GM21576 (cell line): ENCODE data around the gene TRIP12.
"Not testable (repeated sequence)": the region's sequence is repeated elsewhere in the genome, so short reads cannot be mapped to it uniquely, and the experiment has no call there.

Experiments used
- ATAC-seq: cut with Tn5 transposase; IDR thresholded peaks from one replicate; pipeline ENCODE4 v1.9.1; 2021; ENCODE audit warnings: mild to moderate bottlenecking, moderate library complexity; ENCODE audit not compliant: unreplicated experiment

The TRIP12 gene

DNA sequence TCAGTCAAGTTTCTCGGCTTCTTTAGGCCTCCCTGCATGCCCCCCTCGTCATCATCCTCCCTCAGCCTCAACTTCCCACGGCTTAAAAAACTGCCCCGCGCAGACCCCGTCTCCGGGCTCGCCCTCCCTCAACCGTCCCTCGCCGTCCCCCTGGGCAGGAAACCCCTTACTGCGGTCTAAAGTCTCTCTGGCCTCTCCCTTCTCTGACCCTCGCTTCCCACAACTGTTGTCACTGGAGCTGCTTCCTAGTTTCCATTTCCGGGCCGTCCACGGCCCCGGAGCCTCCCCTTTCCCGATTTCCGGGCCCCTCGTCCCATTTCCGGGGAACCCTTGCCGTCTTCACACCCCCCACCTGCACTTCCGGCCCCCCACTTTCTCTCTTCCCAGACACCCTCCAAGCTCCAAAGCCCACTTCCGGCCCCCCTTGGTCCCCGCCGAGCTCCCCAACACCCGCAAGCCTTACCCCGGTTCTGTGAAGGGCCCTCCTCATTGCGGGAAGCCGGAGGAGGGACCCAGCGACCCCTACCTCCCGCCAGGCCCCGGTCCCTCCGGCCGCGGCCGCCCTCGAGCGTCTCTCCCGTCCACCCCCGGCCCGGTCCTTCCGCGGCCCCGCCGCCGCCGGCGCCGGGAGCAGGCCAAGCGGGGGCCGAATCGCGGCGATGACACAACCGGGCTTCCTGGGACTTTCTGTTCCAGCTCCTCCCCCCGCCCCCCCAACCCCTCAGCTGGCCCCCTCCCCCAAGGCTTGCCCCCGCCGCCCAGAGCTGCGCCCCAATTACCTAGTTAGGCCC, 513 bp downstream of the TRIP12 start:
- ATAC-seq, result peak; percentile 17

DNA sequence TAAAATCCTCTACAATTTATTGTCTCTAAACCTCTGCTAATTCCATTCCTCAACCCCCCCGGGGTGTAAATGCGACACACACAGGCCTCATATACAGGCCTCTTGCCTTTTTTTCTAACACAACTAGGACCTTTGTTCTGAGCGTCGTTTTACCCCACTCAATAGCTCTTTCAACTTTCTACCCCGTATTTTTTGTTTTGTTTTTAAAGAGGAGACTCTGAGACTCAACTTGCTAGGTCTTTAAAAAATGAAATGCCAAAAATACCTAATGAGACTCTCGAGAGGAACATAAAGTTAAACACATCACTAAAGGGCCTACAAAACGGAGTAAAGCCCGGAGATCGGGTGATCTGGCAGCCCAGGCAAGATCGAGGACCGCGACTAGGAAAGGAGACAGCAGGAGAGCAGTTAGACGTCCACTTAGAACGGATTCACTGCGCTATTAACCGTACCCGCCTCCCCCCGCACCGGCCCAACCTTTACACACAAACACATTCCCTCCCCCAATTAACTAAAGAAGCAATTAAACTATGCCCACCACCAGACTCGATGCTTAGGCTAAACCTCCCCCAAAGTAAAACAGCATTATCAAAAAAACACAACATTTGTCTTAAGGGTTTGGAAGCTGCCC, 1.7 kb downstream of the TRIP12 start:
- no peak for ATAC-seq

DNA sequence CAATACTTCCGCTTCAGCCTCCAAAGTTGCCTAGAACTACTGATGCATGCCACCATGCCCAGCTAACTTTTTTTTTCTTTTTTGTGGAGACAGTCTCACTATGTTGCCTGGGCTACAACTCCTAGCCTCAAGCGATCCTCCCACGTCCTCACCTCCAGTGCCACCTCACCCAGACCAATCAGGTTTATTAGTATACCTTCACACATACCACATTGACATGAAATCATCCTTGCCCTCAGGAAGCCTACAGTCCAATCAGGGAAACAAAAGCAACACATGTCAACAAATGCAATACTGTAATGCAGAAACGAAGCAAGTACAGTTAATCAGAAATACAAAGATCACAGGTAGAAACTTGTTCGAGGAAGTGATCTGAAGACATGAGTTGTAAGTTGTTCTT, 4.0 kb downstream of the TRIP12 start:
- ATAC-seq, result no peak

DNA sequence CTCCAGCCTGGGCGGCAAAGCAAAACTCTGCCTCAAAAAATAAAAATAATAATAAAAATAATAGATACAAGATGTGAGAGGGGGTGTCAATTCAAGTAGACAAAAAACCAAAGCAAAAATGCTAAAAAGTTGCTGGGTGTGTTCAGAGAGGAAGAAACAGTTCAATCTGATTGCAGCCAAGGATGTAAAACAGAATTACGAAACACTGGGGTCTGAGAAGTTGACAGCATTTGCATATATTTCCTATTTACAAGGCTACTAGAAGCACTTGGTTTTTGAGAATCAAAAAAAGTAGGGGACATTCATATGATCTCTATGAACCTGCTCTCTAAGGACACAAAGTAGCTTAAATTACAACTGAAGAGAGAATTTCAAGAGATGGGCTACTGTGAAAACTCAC, 7.6 kb downstream of the TRIP12 start:
- no peak for ATAC-seq

DNA sequence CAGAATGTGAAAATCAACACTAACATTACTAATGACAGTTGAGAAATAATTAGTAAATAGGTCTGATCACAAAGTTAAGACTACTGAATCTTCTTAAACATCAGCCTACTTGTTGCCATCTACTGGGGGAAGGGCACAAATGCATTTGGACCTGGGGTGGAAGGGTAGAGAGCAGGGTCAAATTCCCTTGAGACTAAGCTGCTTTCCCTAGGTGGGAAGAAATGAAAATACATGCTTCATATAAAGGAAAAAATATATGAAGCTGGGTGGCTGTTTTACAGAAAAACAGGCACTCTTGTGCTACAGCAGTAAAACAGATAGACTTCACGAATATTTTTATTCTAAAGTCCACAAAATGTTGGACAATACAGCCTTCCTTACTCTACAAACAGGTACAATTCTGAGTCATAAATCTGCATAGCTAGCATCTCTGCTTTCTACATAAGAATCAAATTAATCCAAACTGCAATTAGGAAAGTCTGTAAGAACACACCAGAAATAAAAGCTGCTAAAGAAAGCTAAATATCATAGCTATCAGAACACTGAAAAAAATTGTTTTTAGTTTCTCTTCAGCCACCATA, 10.9 kb downstream of the TRIP12 start:
- ATAC-seq, result peak; percentile 73

DNA sequence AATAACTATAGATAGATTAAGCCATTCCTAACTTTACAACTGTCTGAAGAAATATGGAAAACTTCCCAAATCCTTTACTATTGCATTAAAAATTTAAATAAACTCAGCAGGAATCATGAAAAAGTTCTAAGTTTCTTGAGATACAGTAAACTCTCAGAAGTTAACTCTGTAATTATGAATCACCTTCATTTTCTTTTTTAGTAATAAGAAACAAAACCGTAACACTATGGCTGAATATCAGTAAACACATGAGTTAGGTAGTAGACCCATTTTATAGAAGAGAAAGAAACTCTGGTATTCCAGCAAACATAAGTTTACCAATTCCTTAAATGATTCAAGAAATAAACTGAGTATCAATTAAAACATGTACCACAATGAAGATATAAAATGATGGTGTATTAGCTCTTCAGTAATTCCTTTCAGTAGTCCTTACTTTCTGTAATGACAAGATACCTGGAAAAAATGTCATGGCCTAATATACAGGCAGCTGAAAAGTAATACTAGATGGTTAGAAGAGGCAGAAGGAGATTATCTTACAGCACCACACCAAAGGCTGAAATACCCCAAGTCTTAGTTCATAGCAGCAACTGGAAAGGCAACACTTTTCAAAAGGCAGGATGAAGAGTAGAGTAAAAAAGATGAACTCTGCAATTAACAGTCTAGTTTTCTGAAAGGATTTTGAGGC, 11.5 kb downstream of the TRIP12 start:
- peak; percentile 10 for ATAC-seq

DNA sequence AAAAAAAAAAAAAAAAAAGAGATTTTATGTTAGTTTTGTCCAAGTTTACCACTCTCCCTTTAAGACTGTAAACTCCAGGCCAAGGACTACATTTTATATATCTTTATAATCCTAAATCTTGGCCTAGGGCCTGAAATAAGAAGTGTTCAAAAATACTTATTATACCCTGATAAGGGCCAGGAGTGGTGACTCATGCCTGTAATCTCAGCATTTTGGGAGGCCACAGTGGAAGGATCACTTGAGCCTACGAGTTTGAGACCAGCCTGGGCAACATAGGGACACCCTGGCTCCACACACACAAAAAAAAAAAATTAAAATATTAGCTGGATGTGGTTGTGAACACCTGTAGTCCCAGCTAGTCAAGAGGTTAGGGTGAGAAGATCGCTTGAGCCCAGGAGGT, 12.7 kb downstream of the TRIP12 start:
- no peak for ATAC-seq

DNA sequence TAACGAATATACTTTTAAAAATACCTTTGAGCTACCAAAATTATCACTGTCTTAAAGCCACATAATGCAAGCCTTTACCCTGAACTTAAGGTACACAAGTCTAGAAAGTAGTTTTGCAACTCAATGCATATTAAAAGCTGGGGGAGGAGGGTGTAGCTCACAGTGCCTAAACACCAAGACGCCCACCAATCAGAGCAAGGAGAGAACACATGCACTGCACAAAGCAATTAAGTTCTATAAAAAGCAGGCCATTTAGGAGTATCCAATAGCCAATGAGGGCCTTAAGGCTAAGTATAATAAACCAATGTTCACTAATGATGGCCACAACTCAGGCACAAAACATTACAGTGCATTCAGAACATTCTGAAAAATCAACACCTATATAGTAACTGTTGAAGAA, 16.2 kb downstream of the TRIP12 start:
- no peak for ATAC-seq

DNA sequence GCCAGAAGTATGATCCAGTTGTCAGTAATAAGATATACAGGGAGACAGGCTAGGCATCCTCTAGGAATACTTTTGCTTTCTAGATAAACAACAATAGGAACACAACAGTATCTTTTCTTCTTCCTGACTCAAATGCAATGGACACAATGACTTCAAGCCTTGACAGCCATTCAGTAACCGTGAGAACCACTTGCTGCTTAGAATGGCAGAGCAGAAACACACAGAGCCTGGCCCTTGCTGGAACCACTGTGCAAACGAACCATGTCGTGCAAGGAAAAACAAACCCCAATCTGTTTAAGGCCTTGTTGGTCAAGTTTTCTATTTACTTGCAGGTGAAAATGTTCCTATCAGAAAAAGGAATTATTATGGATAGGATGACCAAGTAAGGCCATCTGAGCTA, 18.8 kb downstream of the TRIP12 start:
- no peak for ATAC-seq

DNA sequence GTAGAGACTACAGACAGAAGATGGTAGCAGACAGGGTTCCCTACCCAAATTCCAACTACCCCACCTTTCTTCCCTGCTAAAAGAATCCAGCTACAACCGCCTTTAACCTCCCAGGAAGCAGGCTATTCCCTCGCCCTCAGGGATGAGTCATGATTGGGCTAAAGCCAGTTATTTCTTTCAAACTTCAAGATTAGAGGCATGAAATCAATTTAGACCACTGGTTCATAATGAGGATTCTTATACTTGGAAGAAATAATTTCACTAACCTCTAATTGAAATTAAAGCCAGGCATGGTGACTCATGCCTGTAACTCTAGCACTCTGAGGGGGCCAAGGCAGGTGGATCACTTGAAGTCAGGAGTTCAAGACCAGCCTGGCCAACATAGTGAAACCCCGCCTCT, 20.0 kb downstream of the TRIP12 start:
- no peak for ATAC-seq

DNA sequence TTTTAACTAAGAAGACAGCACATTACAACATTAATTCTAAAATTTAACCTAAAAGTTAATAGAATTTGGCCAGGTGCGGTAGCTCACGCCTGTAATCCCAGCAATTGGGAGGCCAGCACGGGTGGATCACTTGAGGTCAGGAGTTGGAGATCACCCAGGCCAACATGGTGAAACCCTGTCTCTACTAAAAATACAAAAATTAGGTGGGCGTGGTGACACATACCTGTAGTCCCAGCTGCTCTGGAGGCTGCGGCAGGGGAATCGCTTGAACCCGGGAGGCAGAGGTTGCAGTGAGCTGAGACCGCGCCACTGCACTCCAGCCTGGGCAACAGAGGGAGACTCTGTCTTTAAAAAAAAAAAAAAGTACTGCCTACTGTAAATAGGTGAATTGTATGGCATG, 21.3 kb downstream of the TRIP12 start:
- ATAC-seq, result not testable (repeated sequence)

DNA sequence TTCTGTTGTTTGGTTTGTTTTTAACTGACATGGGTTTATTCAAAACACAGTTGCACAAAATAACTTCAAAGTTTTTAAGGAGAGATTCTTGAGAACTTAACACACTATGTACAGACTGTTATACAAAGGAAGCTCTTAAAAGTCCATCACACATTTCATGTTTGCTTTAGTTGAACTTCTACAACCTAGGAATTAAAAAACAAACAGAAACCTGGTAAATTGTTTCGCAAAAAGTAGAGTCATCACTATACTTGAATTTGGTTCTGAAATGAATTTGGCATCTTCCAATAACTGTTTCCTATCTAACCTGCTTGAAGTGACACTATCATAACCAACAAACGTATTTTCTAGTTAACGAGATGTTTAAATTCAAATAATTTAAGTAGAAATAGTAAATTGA, 21.8 kb downstream of the TRIP12 start:
- no peak for ATAC-seq

DNA sequence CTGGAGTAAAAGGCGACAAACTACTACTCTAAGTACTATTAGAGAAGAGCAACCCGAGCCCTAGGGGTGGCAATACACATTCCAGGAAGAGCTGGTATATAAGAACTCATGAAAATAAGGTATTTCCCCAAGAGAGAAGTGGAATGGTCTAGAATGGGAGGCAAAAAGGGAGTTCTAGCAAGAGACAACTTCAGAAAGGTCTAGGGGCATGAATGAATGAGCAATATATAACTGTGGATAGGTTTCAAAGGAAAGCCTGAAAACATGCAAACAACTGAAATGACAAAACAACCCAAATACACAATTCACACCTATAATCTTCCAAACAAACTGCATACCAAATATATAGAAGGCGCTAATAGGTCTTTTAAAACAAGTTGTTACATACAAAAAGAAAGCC, 22.2 kb downstream of the TRIP12 start:
- ATAC-seq, result no peak

DNA sequence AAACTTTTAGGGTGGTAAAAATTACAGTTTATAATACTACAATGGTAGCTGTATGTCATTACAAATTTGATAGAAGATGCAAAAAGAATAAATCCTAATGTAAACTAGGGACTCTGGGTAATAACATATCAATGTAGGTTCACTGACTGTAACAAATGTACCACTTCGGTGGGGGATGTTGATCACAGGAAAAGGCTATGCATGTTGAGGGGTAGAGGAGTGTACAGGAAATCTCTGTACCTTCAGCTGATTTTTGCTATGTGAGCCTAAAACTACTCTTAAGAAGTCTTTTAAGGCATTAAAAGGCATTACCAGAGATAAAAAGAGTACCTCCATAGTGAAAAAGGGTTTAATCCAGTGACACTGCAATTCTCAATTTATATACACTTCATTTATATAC, 25.0 kb downstream of the TRIP12 start:
- no peak for ATAC-seq

DNA sequence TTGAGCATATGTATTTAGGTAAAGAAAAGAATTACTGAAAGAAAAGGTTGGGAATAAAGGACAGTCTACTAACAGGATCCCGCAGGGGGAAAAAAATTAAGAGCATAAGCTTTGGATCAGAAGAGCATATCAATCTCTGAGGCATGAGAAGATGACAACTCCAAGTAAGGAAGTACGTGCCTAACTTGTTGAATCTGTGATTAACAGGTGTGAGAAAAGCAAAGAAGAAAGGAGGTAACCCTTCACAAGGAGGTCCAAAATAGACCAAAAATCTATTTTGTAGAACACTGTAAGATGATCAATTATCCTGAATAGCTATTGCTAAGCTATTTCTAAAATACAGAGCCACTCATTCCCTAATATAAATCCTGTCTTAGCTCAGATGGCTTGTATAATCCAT, 32.8 kb downstream of the TRIP12 start:
- no peak for ATAC-seq

DNA sequence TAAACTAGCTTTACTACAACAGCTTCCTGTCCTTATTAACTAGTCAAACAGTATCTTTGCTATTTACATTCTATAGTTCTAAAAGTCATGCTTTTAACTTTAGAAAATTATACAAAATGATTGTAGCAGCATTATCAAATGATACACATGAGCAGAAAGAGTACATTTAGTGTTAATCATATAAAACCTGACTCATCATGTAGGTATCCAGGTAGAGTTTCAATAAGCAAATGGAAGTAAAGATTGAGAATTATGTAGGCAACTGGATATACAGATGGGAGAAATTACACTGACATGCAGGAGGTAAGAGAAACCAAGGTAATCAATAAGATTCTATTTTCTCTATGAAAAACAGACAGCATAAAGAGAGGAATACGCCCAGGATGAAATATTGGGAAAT, 33.8 kb downstream of the TRIP12 start:
- no peak for ATAC-seq

DNA sequence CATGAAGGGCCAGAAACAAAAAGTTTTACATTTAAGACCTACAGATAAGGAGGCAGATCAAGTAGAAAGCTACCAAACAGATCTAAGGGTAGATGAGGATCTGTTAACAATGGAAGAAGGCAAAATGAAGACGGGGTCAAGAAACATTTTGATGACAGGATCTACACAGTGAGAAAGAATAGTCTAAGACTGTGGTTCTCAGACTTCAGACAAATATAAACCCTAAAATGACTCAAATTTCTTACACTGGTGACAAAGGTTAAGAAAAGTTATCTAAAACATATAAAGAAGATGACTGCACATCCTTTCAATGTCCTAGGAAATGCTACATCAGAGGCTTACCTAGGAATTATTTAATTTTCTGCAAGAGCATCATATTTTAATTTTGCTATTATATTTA, 34.4 kb downstream of the TRIP12 start:
- no peak for ATAC-seq

DNA sequence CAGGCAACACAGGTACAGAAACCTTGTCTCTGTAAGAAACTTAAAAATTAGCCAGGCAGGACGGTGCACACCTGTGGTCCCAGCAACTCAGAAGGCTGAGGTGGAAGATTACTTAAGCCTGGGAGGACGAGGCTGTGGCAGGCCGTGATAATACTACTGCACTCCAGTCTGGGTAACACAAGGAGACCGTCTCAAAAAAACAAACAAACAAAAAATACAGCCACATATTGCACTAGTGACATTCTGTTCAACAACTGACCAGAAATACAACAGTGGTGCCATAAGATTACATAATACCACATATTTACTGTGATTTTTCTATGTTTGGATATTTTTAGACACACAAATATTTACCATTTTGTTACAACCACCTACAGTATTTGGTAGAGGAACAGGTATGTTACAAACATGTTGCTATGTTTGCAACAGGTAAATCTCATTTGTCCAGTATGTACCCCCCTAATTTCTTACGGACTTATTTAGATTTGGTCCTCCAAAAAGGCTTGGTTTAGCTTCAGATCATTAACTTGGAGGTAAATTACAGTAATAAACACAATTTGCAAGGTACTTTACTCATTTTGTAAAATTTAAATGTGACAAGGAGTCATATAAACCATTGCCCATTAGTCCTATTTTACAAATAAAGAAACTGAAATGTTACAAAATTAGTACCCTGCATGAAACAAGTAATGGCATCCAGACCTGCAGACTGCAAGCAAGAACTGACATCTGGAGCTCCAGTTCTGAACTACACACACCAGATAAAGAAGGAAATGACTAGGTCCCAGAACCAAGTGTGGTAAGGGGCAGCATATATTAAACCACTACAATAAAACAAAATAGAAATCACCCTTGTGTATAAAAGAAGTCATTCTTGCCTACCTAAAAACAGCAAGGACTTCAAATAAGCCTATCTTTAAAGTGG, 36.8 kb downstream of the TRIP12 start:
- peak; percentile 80 for ATAC-seq

DNA sequence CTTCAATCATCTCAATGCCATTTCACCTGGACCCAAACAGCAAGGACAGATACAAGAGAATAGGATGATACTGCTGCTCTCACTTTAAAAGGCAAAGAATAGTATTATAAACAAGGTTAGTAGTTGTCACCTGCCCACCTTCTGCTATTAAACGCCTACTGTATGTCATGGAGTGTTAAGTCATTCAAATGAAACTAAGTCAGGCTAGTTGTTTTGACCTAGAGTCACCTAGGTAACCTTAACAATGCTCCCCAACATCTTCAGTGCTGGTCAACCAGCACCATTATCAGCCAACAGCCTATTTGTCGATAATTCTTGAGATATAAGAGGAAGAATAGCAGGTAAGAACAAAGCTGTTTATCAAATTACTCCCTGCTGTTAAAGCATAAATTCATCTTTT, 39.2 kb downstream of the TRIP12 start:
- ATAC-seq, result no peak

DNA sequence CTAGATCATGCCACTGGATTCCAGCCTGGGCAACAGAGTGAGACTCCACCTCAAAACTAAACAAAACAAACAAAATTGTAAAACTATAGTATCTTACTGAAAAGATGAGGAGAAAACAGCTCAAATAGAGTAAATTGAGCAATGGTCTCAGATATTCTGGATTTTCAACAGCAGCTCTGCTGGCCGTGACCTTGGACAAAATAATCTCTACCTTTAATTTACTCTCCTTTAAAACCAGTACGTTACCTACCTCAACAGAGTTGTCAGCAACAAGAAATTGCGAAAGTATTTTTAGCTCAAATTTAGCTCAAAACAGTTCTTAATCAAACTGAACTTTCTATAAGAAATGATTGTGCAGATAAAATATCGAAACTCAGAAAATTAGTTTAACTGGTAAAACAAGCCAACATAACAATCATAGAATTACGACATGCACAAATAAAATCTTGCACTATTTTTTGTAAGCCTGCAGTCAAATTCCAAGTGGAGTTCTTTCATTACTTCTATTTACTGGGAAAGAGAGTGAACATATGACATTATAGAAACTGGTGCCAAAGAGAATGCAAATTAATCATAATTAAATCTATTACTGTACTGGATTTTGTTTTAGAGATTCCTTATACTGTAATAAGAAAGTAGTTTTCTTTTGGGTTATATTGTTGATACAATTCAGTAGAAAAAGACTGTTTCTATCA, 40.8 kb downstream of the TRIP12 start:
- no peak for ATAC-seq
